Erythroblast (primary cell): ENCODE measurements around the gene RNU7-1.

ENCODE experiments used
- GATA1 ChIP-seq: IDR thresholded peaks from 2 replicates; pipeline ENCODE4 v1.6.1; 2011; ENCODE audit warnings: low read depth, mild to moderate bottlenecking, control low read depth, low read length, moderate library complexity
- POLR2A ChIP-seq: IDR thresholded peaks from 2 replicates; pipeline ENCODE4 v1.6.1; 2011; ENCODE audit warnings: mild to moderate bottlenecking, low read length

- no peak for TF ChIP-seq POLR2A
- TF ChIP-seq GATA1: no peak
These were observed 34.6 kb downstream of the RNU7-1 start for GRCh38 chr12:6978188-6978587.
